GM12891 (cell line): ENCODE data around the gene APC2.

Source experiments
- PAX5 ChIP-seq: IDR thresholded peaks from 2 replicates; pipeline ENCODE4 v1.6.1; 2011; ENCODE audit warnings: low read length, moderate library complexity, mild to moderate bottlenecking; ENCODE audit not compliant: insufficient read depth, severe bottlenecking
- POLR2A ChIP-seq: IDR thresholded peaks from 2 replicates; pipeline ENCODE4 v1.6.1; 2011; ENCODE audit warnings: low read depth, low read length, control low read depth
- POLR2AphosphoS5 ChIP-seq: IDR thresholded peaks from 2 replicates; pipeline ENCODE4 v1.6.1; 2011; ENCODE audit warnings: low read depth, low read length, control low read depth
- POU2F2 ChIP-seq: IDR thresholded peaks from 2 replicates; pipeline ENCODE4 v1.6.1; 2011; ENCODE audit warnings: low read depth, mild to moderate bottlenecking, control low read depth, low read length, moderate library complexity
- TAF1 ChIP-seq: IDR thresholded peaks from 2 replicates; pipeline ENCODE4 v1.6.1; 2011; ENCODE audit warnings: low read depth, low read length, control low read depth

DNA sequence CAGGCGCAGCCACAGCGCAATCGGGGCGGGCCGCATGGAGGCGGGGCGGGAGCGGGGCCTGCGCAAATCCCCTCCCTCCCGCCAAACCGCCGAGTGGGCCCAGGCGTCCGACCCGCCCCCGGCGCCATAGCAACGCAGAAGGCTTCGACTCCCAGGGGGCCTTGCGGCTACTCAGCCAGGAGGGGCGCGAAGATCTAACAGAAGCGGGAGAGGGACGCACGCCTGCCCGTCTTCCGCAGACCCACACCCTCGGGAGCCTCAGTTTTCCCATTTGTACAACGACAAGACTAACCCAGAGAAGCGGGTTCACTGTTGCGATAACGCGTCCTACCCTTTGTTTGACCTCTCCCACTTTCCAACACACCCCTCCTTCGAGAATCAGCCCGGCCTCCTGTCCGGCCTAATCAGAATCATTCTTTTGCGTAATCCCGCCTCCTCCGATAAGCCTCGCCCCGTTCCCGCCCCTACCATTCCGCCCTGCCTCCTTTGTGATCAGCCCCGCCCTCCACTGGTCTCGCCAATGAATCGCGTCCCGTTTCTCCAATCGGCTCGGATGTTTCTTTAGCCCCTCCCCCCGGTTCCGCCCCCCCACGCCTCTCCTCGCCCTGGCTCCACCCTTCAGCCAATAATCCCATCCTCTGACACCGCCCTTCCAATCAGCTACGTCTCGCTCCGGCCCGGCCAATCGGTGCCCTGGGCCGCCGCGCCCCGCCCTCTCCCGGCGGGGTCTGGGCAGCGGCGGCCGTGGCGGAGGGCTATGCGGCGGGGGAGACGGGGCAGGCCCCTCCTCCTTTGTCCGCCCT, 40.6 kb downstream of the APC2 start, which contains the start of gene PCSK4:
- TF ChIP-seq POLR2AphosphoS5 (no peak), POLR2A (no peak), PAX5 (no peak), TAF1 (no peak), POU2F2 (no peak)
